ENCODE results near the gene FBN2. TPM values are rescaled to one million over a fixed set of nuclear protein-coding genes. Genes with fewer than 3 reads are reported as not detected.

Gene FBN2
- total RNA-seq, 1 donor from 2014 or later = 34.1 TPM

- DNase-seq = no peak
- Histone ChIP-seq H3K36me3 (no peaks in the 10 kb centered on the region), H3K4me1 (peaks cover 7% of the 10 kb centered on the region), H3K27me3 (ENCODE audit: low read depth) (peaks cover 7% of the 10 kb centered on the region), H3K27ac (replicated peaks) (no peak overlapping the region), H3K4me3 (no peak overlapping the region), H3K9me3 (replicated peaks) (no peaks in the 10 kb centered on the region)
- no peak for TF ChIP-seq CTCF (IDR thresholded peaks at IDR 0.05; ENCODE audit: borderline replicate concordance)
- intact Hi-C loops (cut with micrococcal nuclease) = no loop called here
These were observed 301.0 kb downstream of the FBN2 start for GRCh38 chr5:128237000-128237399.

DNA sequence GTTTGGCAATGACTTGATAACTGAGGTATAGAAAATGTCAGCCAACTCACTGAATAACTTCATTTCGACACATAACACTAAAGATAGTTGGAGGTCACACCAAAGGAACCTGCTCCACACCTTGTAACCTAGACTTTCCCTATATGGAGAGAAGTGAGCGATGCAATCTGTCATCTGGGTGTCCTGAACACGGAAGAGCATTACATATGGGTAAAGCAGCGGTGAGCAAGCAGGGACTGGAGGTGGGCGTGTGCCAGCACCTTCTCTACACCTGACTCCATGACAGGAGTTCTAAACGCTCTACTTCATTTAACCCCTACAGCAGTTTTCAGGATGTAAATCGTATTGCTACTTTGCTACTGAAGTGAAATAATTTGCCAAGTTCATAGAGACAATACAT is 301.7 kb downstream of the FBN2 start:
- Histone ChIP-seq H3K9me3 (replicated peaks) (peaks cover 2% of the 10 kb centered on the region), H3K4me3 (no peak overlapping the region), H3K36me3 (no peaks in the 10 kb centered on the region), H3K27ac (replicated peaks) (no peak overlapping the region), H3K4me1 (peaks cover 7% of the 10 kb centered on the region), H3K27me3 (ENCODE audit: low read depth) (peaks cover 7% of the 10 kb centered on the region)
- intact Hi-C loops (cut with micrococcal nuclease) = no loop called here
- no peak for TF ChIP-seq CTCF (IDR thresholded peaks at IDR 0.05; ENCODE audit: borderline replicate concordance)
- no peak for DNase-seq

- no peak for TF ChIP-seq CTCF (IDR thresholded peaks at IDR 0.05; ENCODE audit: borderline replicate concordance)
- Histone ChIP-seq H3K4me1 (peaks cover 7% of the 10 kb centered on the region), H3K4me3 (no peak overlapping the region), H3K36me3 (no peaks in the 10 kb centered on the region), H3K9me3 (replicated peaks) (peaks cover 14% of the 10 kb centered on the region), H3K27ac (replicated peaks) (no peak overlapping the region), H3K27me3 (ENCODE audit: low read depth) (peaks cover 7% of the 10 kb centered on the region)
- no peak for DNase-seq
- intact Hi-C loops (cut with micrococcal nuclease) = no loop called here
These were observed 303.0 kb downstream of the FBN2 start for GRCh38 chr5:128234928-128235641.

DNA sequence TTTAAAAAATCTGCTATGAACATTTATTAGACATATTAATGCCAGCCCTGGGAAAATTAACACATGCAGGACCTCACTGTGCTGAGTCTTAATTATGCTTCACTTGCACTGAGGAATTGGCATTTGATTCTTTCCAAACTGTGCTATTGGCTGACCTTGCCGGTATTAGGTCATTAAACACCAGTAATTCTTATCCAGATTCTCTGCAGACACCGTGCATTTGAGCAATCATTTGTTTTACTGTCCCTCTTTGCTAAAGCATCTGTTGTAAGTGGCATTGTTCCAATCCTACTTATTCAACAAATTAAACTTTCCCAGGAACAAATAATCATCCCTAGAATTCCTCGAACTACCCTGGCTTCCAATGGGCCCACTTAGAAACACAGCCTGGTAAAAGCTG is 309.5 kb downstream of the FBN2 start:
- no peak for DNase-seq
- intact Hi-C loops (cut with micrococcal nuclease) = no loop called here
- TF ChIP-seq CTCF (IDR thresholded peaks at IDR 0.05; ENCODE audit: borderline replicate concordance) = no peak
- Histone ChIP-seq H3K27me3 (ENCODE audit: low read depth) (no peaks in the 10 kb centered on the region), H3K27ac (replicated peaks) (no peak overlapping the region), H3K4me1 (peaks cover 8% of the 10 kb centered on the region), H3K4me3 (no peak overlapping the region), H3K9me3 (replicated peaks) (peaks cover 14% of the 10 kb centered on the region), H3K36me3 (no peaks in the 10 kb centered on the region)

DNA sequence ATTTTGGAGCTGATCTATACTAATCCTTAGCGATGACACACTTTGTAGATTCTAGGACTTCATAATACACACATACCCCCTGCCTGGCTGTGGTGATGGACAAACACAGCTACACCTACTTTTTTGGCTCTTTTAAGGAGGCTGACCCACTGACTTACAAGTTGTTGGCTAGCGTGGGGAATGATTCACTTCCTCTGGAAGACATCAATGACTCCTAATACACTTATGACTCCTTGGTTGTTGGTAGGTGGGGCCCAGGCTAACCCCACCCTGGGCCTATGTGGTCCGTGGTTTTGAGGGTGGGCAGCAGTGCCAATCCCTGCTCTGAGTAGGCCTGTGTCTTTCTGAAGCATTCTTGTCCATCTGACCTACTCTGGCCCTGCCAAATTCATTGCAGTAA is 310.0 kb downstream of the FBN2 start:
- no peak for TF ChIP-seq CTCF (IDR thresholded peaks at IDR 0.05; ENCODE audit: borderline replicate concordance)
- intact Hi-C loops (cut with micrococcal nuclease) = no loop called here
- peaks cover 8% of the 10 kb centered on the region for H3K4me1 ChIP-seq
- H3K27me3 ChIP-seq (ENCODE audit: low read depth) = no peaks in the 10 kb centered on the region
- no peak overlapping the region for H3K4me3 ChIP-seq
- no peak overlapping the region for H3K27ac ChIP-seq (replicated peaks)
- no peaks in the 10 kb centered on the region for H3K36me3 ChIP-seq
- H3K9me3 ChIP-seq (replicated peaks) = peaks cover 14% of the 10 kb centered on the region
- DNase-seq = no peak
